ENCODE data around the gene SSC5D.
A peak's percentile ranks its signal among the peaks of the same experiment; 100 is the strongest.

The SSC5D gene

DNA sequence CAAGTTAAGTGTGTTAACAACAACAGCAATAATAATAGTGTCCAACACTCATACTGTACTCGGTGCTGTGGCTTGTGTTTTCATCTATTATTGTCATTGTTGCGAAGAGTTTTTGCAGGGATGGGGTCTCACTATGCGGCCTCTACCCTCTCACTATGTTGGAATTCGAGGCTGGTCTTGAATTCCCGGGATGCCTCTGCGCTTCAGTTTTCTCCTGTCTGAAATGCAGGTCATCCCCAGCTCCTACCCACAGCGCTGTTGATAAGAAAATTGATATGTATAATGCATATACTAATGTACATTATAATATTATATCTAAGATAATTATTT lies 62.0 kb downstream of the SSC5D start:
- peak overlapping the region; percentile 93 for H3K27ac ChIP-seq
- DNase-seq (ENCODE audit: low read depth, low spot score), result no peak

DNA sequence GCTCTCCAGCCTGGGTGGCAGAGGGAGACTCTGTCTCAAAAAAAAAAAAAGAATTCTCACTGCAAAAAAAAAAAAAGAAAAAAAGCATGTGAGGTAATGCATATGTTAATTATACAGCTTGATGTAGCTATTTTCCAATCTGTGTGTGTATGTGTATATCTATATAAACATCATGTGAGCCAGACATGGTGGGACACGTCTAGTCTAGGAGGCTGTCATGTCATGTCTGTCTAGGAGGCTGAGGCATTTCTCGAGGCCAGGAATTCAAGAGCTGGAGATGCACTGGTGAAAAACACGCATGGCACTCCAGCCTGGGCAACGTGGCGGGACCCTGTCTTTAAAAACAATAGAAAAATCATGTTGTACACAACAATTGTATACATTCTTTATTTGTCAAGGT lies 64.0 kb downstream of the SSC5D start:
- peak; percentile 12 for DNase-seq (ENCODE audit: low read depth, low spot score)
- H3K27ac ChIP-seq, result no peak overlapping the region

DNA sequence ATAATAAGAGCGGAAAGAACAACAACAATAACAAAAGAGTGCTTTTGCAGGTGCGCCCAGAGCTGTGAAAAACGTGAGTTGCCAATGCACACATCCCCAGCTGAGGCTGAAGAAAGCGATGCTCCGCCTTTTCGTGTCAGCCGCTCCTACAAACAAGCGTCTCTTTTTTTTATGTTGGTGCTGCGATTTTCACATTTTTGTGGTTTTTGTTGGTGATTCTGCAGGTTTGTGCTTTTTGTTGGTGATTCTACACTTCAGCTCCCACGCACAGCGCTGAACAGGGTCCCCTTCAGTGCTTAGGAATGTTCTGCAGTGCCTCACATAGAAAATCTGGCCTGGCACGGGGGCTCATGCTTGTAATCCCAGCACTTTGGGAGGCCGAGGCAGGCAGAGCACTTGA lies 64.4 kb downstream of the SSC5D start:
- DNase-seq (ENCODE audit: low read depth, low spot score), result no peak
- no peak overlapping the region for H3K27ac ChIP-seq

DNA sequence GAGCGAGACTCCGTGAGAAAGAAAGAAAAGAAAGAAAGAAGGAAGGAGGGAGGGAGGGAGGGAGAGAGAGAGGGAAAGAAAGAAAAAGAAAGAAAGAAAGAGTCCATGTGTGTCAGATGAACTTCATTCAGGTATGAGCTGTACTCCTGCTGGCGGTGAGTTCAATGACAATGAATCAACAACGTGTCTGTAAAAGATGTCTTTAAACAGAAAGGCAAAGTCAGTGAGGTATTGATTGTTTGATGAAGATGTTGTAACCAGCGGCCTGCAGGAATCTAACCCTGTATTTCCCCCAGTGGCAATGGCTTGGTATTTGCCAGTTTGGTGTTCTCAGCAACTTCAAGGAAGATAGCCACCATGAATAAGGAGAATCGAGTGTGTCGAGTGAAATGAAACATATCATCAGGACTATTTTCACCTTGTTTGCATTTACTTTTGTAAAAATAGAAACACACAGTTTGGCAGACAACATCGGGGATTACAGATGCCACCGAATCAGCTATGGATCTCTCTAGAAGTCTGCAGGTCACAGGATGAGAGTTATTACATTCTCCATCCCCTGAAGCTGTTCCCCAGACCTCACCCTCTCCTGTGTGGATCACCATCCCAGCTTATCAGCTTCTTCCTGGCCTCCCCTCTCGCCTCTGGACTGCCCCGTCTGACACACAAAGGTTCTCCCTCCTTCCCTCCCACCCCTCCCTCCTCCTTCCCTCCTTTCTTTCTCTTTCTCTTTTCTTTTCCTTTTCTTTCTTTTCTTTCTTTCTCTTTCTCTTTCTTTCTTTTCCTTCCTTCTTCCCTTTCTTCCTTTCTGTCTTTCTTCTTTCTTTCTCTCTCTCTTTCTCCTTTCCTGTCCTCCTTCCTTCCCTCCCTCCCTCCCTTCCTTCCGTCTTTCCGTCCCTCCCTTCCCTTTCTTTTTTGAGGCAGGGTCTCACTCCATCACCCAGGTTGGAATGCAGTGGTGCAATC lies 65.3 kb downstream of the SSC5D start:
- DNase-seq (ENCODE audit: low read depth, low spot score), result no peak
- no peak overlapping the region for H3K27ac ChIP-seq

DNA sequence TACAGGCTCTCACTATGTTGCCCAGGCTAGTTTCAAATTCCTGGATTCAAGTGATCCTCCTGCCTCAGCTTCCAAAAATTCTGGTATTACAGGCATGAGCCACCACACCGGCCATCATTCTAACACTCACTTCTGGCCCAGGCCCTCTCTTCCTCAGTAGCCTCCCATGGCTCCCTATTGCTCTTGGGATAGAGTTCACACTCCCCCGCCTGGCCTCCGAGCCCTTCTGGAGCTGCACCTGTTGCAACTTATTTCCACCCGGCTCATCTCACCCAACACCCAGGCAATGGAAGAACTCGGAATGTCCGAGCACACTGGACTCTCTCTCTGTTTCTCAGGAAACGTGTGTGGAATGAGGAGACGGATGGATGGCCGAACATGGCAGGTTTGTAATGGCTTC lies 66.1 kb downstream of the SSC5D start:
- no peak overlapping the region for H3K27ac ChIP-seq

DNA sequence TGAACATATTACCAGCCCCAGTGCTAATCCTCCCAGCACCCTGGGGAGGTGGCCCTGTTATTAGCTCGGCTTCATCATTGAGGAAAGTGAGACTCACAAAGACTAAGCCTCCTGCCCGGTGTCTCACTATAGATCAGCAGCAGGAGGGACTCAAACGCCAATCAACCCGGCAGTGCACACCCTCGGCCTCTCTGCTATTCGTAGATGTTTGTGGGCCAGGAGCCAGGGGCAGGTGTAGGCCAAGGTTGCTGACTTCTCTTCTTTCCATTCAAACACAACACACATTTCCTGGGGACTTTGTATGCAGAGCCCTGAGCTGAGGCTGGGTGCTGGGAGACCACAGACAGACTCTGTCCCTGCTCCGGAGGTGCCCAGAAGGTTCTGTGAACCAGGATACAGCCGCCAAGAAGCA lies 66.5 kb downstream of the SSC5D start:
- H3K27ac ChIP-seq, result no peak overlapping the region
- DNase-seq (ENCODE audit: low read depth, low spot score), result no peak

More for the DNA sequence above, 66.1 kb downstream of the SSC5D start:
- DNase-seq (ENCODE audit: low read depth, low spot score), result no peak

DNA sequence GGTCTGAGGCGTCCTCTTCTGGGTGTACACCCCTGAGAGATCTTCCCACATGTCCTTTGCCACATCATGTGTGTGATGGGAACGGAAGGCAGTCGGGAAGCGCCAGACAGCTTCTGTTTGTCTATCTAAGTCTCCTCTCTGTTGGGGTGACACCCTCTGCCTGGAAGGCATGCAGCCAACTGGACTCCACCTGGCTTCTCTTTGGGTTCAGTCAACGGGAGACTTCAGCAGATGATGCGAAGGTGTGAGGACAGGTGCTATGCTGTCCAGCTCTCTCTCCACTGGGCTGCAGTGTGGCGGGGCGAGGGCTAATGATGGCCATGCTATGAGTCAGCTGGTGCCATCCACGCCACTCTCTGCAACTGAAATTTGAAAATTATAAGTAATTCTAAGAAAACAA lies 71.4 kb downstream of the SSC5D start:
- DNase-seq (ENCODE audit: low read depth, low spot score), result no peak
- H3K27ac ChIP-seq, result no peak overlapping the region

DNA sequence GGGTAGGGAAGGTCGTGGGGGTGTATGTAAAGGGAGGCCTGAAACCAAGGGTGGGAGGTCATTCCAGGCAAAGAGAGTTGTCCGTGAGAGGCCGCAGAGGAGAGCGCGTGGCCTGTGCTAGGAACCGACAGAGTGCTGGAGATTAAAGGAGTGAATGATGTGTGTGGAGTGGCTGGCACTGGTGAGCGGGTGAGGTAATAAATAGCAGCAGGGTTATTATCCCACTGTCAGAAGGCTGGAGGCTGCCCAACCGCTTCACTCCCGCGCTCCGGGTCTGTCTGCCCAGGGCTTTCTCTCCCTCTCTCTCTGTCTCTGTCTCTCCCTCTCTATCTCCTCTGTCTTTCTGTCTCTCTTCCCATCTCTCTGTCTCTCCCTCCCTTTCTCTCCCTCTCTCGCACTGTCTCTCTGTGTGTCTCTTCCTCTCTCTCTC lies 75.0 kb downstream of the SSC5D start:
- no peak overlapping the region for H3K27ac ChIP-seq
- no peak for DNase-seq (ENCODE audit: low read depth, low spot score)

DNA sequence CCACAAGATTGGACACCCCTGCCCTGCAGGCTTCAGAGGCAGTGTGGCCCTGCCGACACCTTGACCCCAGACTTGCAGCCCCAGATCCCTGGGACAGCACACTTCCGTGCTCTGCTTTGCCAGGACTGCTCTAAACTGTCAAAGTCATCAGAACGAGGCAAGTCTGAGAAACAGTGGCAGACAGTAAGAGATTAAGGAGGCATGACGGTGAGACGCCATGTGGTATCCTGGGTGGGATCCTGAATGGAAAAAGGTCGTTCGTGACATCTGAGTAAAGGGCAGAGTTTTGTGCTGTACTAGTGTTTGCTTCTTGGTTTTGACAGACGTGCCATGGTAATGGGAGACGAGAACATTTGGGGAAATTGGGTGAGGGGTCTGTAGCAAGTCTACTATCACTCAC lies 78.6 kb downstream of the SSC5D start:
- H3K27ac ChIP-seq, result no peak overlapping the region
- DNase-seq (ENCODE audit: low read depth, low spot score), result no peak

DNA sequence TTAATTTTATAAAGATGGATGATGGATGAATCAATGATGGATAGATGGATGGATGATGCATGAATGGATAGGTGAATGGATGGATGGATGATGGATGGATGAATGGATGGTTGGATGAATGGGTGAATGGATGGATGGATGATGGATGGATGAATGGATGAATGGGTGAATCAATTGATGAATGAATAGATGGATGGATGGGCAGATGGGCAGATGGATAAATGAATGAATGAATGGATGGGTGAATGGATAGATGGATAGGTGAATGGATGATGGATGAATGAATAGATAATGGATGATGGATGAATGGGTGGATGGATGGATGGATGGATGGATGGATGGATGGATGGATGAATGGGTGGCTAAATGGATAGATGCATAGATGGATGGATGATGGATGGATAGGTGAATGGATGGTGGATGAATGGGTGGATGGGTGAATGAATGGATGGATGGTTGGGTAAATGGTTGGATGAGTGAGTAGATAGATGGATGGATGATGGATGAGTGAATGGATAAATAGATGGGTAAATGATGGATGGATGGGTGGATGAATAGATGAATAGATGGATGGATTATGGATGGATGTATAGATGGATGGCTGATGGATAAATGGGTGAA lies 79.6 kb downstream of the SSC5D start:
- no peak for DNase-seq (ENCODE audit: low read depth, low spot score)
- no peak overlapping the region for H3K27ac ChIP-seq
